Esophagus squamous epithelium (tissue), 4 donors: ENCODE data around the gene PCDHAC2. TPM values are rescaled to one million over a fixed set of nuclear protein-coding genes. Genes with fewer than 3 reads are reported as not detected.

Experiments used
- small RNA-seq, 4 donors: library from RNA; depleted of rRNA; stranded (forward); fragments of <200 nt; gene quantifications; one replicate each; pipeline ENCODE3, GENCODE V24; 2016
- total RNA-seq, 4 donors: library from RNA; depleted of rRNA; stranded (reverse); fragments of >200 nt; gene quantifications; one replicate each; pipeline ENCODE4 v1.1.0, GENCODE V29; 2016

Gene PCDHAC2
- total RNA-seq, 4 donors from 2014 or later: 0.19 to 2.2 TPM; not detected in 2

Small RNA genes lying within 50 kb of the gene (small RNA-seq; reads per million reads assigned to genes)
- 0 reads per million in 4 donors for gene AC010223.1

Other genes with a start within 250 kb of the PCDHAC2 start
- not detected for gene PCDHA1, start 180.3 kb upstream of the PCDHAC2 start, total RNA-seq
- not detected for gene PCDHA2, start 171.6 kb upstream of the PCDHAC2 start, total RNA-seq
- gene PCDHA3, start 165.4 kb upstream of the PCDHAC2 start, total RNA-seq: under 1 TPM in 3 of 4 donors, not detected in 1; 0.09 to 0.19 (median 0.18) TPM
- under 1 TPM; 0.18 to 0.38 (median 0.27) TPM for gene PCDHA4, start 159.4 kb upstream of the PCDHAC2 start, total RNA-seq
- under 1 TPM in 3 of 4 donors, not detected in 1; 0.09 to 0.19 (median 0.15) TPM for gene PCDHA5, start 144.9 kb upstream of the PCDHAC2 start, total RNA-seq
- gene PCDHA6, start 138.5 kb upstream of the PCDHAC2 start, total RNA-seq: under 1 TPM in 3 of 4 donors, not detected in 1; 0.19 to 0.27 (median 0.21) TPM
- under 1 TPM in 2 of 4 donors, not detected in 2; 0.15 to 0.19 TPM for gene PCDHA7, start 132.2 kb upstream of the PCDHAC2 start, total RNA-seq
- under 1 TPM in 1 of 4 donors, not detected in 3; 0.19 TPM for gene PCDHA8, start 125.3 kb upstream of the PCDHAC2 start, total RNA-seq
- gene PCDHA9, start 118.1 kb upstream of the PCDHAC2 start, total RNA-seq: under 1 TPM in 1 of 4 donors, not detected in 3; 0.19 TPM
- gene PCDHA10, start 110.6 kb upstream of the PCDHAC2 start, total RNA-seq: under 1 TPM; under 0.01 to 0.15 (median 0.08) TPM
- gene PCDHA11, start 97.5 kb upstream of the PCDHAC2 start, total RNA-seq: under 1 TPM in 3 of 4 donors, not detected in 1; under 0.01 to 0.11 (median 0.04) TPM
- gene PCDHA12, start 91.2 kb upstream of the PCDHAC2 start, total RNA-seq: under 1 TPM in 2 of 4 donors, not detected in 2; 0.15 to 0.26 TPM
- under 1 TPM in 1 of 4 donors, not detected in 3; 0.19 TPM for gene PCDHA13, start 84.4 kb upstream of the PCDHAC2 start, total RNA-seq
- gene PCDHAC1, start 40.2 kb upstream of the PCDHAC2 start, total RNA-seq: under 1 TPM in 3 of 4 donors, not detected in 1; 0.06 to 0.27 (median 0.19) TPM
- not detected for gene PCDHB1, start 84.9 kb downstream of the PCDHAC2 start, total RNA-seq
- 1 to 10 TPM in 2 of 4 donors, under 1 TPM in 2; 0.53 to 2.3 (median 0.97) TPM for gene PCDHB2, start 128.1 kb downstream of the PCDHAC2 start, total RNA-seq
- gene PCDHB3, start 134.0 kb downstream of the PCDHAC2 start, total RNA-seq: under 1 TPM; 0.30 to 0.76 (median 0.71) TPM
- 1 to 10 TPM in 2 of 4 donors, under 1 TPM in 2; 0.30 to 2.4 (median 1.3) TPM for gene PCDHB4, start 155.3 kb downstream of the PCDHAC2 start, total RNA-seq
- gene PCDHB5, start 168.7 kb downstream of the PCDHAC2 start, total RNA-seq: 1 to 10 TPM in 2 of 4 donors, under 1 TPM in 2; 0.11 to 1.3 (median 0.86) TPM
- under 1 TPM in 1 of 4 donors, not detected in 3; 0.19 TPM for gene PCDHB6, start 183.6 kb downstream of the PCDHAC2 start, total RNA-seq
- under 1 TPM in 3 of 4 donors, not detected in 1; 0.76 to 0.95 (median 0.87) TPM for gene PCDHB7, start 206.2 kb downstream of the PCDHAC2 start, total RNA-seq
- gene PCDHB8, start 211.3 kb downstream of the PCDHAC2 start, total RNA-seq: under 1 TPM in 3 of 4 donors, not detected in 1; 0.09 to 0.38 (median 0.32) TPM
- 1 to 10 TPM in 1 of 4 donors, under 1 TPM in 3; 0.11 to 1.3 (median 0.61) TPM for gene PCDHB16, start 215.9 kb downstream of the PCDHAC2 start, total RNA-seq
- under 1 TPM in 3 of 4 donors, not detected in 1; 0.30 to 0.57 (median 0.44) TPM for gene PCDHB9, start 220.7 kb downstream of the PCDHAC2 start, total RNA-seq
- 1 to 10 TPM in 2 of 4 donors, under 1 TPM in 2; 0.26 to 1.3 (median 0.76) TPM for gene PCDHB10, start 225.9 kb downstream of the PCDHAC2 start, total RNA-seq
- 1 to 10 TPM in 1 of 4 donors, under 1 TPM in 3; 0.26 to 2.1 (median 0.49) TPM for gene PCDHB11, start 233.2 kb downstream of the PCDHAC2 start, total RNA-seq
- 1 to 10 TPM in 3 of 4 donors, under 1 TPM in 1; 0.22 to 2.6 (median 1.6) TPM for gene PCDHB12, start 242.2 kb downstream of the PCDHAC2 start, total RNA-seq
- gene PCDHB13, start 247.4 kb downstream of the PCDHAC2 start, total RNA-seq: 1 to 10 TPM; 2.0 to 2.7 (median 2.3) TPM